ENCODE data around the gene SH3YL1. TPM values are rescaled to one million over a fixed set of nuclear protein-coding genes. Genes with fewer than 3 reads are reported as not detected.

The SH3YL1 gene
- total and polyA plus RNA-seq, 4 donors: 35.1 to 121 (median 54.3) TPM

GRCh38 chr2:284896-285492 lies 21.2 kb upstream of the SH3YL1 start:
- DNase-seq (no peak), ATAC-seq (ENCODE audit: insufficient read depth, low FRiP score) (no peak)
- H3K36me3 ChIP-seq (ENCODE audit: control insufficient read depth in 4 of 4, insufficient read depth in 4 of 4, low read length in 4 of 4): peaks cover 7 to 10% (median 8%) of the 10 kb centered on the region in 4 donors
- H3K27me3 ChIP-seq (ENCODE audit: control insufficient read depth in 3 of 3, insufficient read depth in 3 of 3, low read length in 2 of 3): peaks cover 6 to 21% (median 9%) of the 10 kb centered on the region in 3 donors
- H3K4me3 ChIP-seq: no peak overlapping the region
- 83 to 85% methylated on average over 13 of the region's 13 CpGs for WGBS, 2 donors
- H3K9me3 ChIP-seq (ENCODE audit: control insufficient read depth in 4 of 4, insufficient read depth in 3 of 4, low read length in 3 of 4): no peaks in the 10 kb centered on the region
- no peak overlapping the region for H3K27ac ChIP-seq (ENCODE audit: low read depth in 1 of 2, low read length in 1 of 2)
- TF ChIP-seq CTCF (IDR thresholded peaks at IDR 0.05; ENCODE audit: control extremely low read depth, extremely low read depth): no peak
- H3K9ac ChIP-seq (ENCODE audit: insufficient read depth in 1 of 2, low read length in 2 of 2): no peak overlapping the region
- peaks cover 0 to 20% (median 7%) of the 10 kb centered on the region in 5 donors for H3K4me1 ChIP-seq (ENCODE audit: control insufficient read depth in 5 of 5, insufficient read depth in 5 of 5, low read length in 5 of 5)

GRCh38 chr2:283996-284794 lies 20.4 kb upstream of the SH3YL1 start:
- 93 to 95% methylated on average over 4 of the region's 4 CpGs for WGBS, 2 donors
- TF ChIP-seq CTCF (IDR thresholded peaks at IDR 0.05; ENCODE audit: control extremely low read depth, extremely low read depth): no peak
- no peak for DNase-seq

GRCh38 chr2:282371-283263 lies 18.8 kb upstream of the SH3YL1 start:
- H3K4me1 ChIP-seq (ENCODE audit: control insufficient read depth in 5 of 5, insufficient read depth in 5 of 5, low read length in 5 of 5): peaks cover 0 to 18% (median 3%) of the 10 kb centered on the region in 5 donors
- H3K9ac ChIP-seq (ENCODE audit: insufficient read depth in 1 of 2, low read length in 2 of 2): no peak overlapping the region
- DNase-seq: no peak
- TF ChIP-seq CTCF (IDR thresholded peaks at IDR 0.05; ENCODE audit: control extremely low read depth, extremely low read depth): no peak
- H3K36me3 ChIP-seq (ENCODE audit: control insufficient read depth in 4 of 4, insufficient read depth in 4 of 4, low read length in 4 of 4): peaks cover 14 to 19% (median 16%) of the 10 kb centered on the region in 4 donors
- H3K9me3 ChIP-seq (ENCODE audit: control insufficient read depth in 4 of 4, insufficient read depth in 3 of 4, low read length in 3 of 4): no peaks in the 10 kb centered on the region
- no peak for ATAC-seq (ENCODE audit: insufficient read depth, low FRiP score)
- H3K27ac ChIP-seq (ENCODE audit: low read depth in 1 of 2, low read length in 1 of 2): no peak overlapping the region
- H3K27me3 ChIP-seq (ENCODE audit: control insufficient read depth in 3 of 3, insufficient read depth in 3 of 3, low read length in 2 of 3): peaks cover 0 to 19% (median 6%) of the 10 kb centered on the region in 3 donors
- WGBS, 2 donors: 93 to 94% methylated on average over 12 of the region's 12 CpGs
- no peak overlapping the region for H3K4me3 ChIP-seq

More at GRCh38 chr2:283996-284794, 20.4 kb upstream of the SH3YL1 start:
- peaks cover 0 to 15% (median 6%) of the 10 kb centered on the region in 5 donors for H3K4me1 ChIP-seq (ENCODE audit: control insufficient read depth in 5 of 5, insufficient read depth in 5 of 5, low read length in 5 of 5)
- no peak for ATAC-seq (ENCODE audit: insufficient read depth, low FRiP score)
- H3K4me3 ChIP-seq: no peak overlapping the region
- H3K36me3 ChIP-seq (ENCODE audit: control insufficient read depth in 4 of 4, insufficient read depth in 4 of 4, low read length in 4 of 4): peaks cover 10 to 11% (median 10%) of the 10 kb centered on the region in 4 donors
- H3K27ac ChIP-seq (ENCODE audit: low read depth in 1 of 2, low read length in 1 of 2): no peak overlapping the region
- peaks cover 5 to 19% (median 8%) of the 10 kb centered on the region in 3 donors for H3K27me3 ChIP-seq (ENCODE audit: control insufficient read depth in 3 of 3, insufficient read depth in 3 of 3, low read length in 2 of 3)
- no peak overlapping the region for H3K9ac ChIP-seq (ENCODE audit: insufficient read depth in 1 of 2, low read length in 2 of 2)
- no peaks in the 10 kb centered on the region for H3K9me3 ChIP-seq (ENCODE audit: control insufficient read depth in 4 of 4, insufficient read depth in 3 of 4, low read length in 3 of 4)

Data from lung (tissue), 12 donors.